HG03575 (cell line): ENCODE data around the gene GPR4.

ENCODE experiments used
- ATAC-seq: cut with Tn5 transposase; IDR thresholded peaks from one replicate; pipeline ENCODE4 v1.9.1; 2021; ENCODE audit not compliant: unreplicated experiment, insufficient number of reproducible peaks, low FRiP score; ENCODE audit errors: extremely low read depth

The GPR4 gene

DNA sequence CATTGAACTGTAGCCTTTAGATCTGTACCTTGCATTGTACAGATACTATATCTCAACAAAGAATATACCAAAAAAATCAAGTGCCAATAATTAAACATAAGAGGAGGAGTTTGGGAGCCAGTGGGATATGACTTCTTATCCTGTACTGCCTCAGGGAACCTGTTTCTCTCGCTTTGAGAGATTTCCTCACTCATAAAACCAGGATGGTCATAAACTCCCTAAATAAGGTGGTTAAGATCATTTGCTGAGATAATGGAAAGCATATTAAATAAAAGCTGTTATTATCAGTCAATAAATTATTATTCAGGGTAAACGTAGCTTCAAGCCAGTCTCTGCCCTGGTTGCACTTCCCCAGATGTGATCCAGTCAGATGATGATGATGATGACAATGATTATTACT is 34.4 kb downstream of the GPR4 start:
- no peak for ATAC-seq

DNA sequence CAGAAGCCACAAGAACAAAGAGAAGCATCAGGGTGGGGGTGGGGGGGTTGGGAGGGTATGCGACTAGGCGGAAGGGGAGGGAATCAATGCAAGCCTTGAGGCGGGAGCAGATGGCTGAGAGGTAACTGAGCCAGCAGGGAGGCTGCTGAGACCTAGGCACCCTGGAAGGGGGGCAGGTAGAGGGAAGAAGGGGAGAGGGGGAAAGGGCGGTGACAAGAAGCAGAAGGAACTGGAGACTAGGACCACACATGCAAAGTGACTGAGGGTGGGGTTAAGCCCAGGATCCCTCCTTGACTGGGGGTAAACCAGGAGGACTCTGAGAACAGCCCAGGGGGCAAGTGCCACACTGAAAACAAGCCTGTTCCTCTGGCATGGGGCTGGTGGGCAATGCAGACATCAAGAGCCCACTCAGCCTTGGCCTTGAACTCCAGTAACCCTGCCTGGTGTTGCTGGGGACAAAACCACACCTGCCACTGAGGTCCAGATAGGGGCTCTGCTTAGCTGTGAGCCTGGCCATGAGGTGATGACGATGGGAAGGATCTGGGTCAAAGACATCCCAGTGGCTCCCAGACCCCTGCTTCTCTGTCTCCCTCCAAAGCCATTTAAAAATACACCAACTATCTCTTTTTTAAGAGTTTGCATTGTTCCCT is 37.8 kb downstream of the GPR4 start:
- no peak for ATAC-seq

GRCh38 chr19:45560686-45561085 is 41.3 kb downstream of the GPR4 start:
- no peak for ATAC-seq

DNA sequence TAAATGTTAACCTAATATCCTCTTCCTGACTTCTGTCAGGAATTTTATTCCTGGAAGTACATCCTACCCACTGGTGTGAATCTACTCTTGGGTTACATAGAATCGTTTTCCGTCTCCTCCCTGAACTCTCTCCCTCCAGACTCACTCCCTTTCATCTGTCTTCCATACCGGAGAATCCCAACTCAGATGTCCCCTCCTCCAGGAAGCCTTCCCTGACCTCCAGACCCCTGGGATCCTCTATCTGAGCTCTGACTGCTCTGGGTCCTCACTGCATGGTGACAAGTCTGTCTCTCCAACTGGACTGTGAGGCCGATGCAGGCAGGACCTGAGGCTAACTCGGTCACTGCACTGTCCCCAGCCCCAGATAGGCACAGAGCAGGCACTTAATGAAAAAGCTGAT is 42.0 kb downstream of the GPR4 start:
- no peak for ATAC-seq

- no peak for ATAC-seq
Observed at GRCh38 chr19:45558399-45558878, 43.6 kb downstream of the GPR4 start.

- ATAC-seq, result no peak
Observed at GRCh38 chr19:45556835-45557234, 45.2 kb downstream of the GPR4 start.

DNA sequence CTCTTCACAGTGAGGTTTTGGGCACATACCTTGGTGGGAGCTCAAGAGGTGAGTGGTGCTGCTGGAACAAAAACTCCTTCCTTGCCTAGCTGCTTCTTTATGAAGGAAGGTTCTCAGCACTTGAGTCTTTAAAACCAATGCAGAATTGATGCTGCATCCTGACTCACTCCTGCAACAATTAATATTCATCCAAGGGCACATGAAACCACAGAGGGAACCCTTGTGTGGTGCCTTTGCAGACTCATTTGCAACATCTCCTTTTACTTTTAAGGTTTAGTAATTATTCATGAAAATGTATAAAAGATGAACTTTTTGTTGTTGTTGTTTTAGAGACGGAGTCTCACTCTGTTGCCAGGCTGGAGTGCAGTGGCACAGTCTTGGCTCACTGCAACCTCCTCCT is 47.5 kb downstream of the GPR4 start:
- no peak for ATAC-seq

GRCh38 chr19:45553464-45553863 is 48.5 kb downstream of the GPR4 start:
- ATAC-seq, result no peak

DNA sequence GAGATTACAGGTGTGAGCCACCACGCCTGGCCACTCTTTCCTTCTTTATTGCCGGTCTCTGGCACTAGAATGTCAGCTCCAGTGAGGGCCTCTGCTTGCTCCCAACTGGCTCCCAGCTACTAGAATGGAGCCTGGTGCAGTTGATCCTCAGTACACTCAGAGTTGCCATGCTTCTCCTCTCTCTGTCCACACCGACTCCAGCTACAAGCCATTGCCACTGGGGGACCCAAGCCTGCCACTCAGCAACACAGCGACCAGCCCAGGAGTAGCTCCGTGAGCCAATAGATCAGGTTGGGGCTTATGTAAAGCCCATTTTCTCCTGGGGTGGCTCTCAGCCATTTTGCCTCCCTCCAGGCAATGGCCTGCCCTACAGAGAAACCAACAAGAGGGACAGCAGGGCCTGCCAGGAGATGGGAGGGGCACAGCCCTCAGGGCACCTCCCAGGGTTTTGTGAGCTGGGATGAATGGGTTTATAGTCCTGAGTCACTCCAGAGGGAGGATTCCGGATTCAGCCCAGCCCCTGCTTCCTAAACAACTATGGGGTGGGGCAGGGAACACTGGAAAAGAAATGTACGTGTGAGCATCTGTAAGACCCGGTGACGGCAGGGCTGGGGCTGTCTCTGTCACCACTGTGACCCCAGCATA is 53.9 kb downstream of the GPR4 start:
- no peak for ATAC-seq

- ATAC-seq, result no peak
Observed at GRCh38 chr19:45547211-45547770, 54.7 kb downstream of the GPR4 start.

DNA sequence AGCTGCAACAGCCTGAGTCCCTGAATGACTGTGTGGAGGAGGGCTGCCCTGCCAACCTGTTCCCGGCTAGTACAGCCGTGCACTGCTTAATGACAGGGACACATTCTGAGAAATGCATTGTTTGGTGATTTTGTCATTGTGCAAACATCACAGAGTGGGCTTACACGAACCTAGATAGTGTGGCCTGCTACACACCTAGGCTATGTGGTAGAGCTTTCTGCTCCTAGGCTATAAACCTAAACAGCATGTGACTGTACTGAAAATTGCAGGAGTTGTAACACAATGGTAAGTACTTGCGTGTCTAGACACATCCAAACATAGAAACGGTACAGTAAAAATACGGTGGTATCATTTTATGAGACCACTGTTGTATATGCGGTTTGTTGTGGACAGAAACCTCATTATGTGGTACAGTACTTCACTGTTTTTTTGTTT is 59.8 kb downstream of the GPR4 start:
- no peak for ATAC-seq
